OCI-LY3 (cell line): ENCODE data around the gene MYO5B.

ENCODE experiments used
- H2AFZ ChIP-seq: fragments of 200-600, 300-600 bp; shearing (Covaris generic); 2 replicates; pipeline ENCODE4 v1.6.0; 2014; ENCODE audit warnings: antibody characterized with exemption, low read depth, low read length
- H3K27ac ChIP-seq: fragments of 200-600, 300-600 bp; sonication (generic); 2 replicates; pipeline ENCODE4 v1.5.1; 2014; ENCODE audit warnings: mild to moderate bottlenecking, low read length, moderate library complexity, mixed read lengths
- H3K27me3 ChIP-seq: fragments of 200-600, 300-600 bp; sonication (generic); 2 replicates; pipeline ENCODE4 v1.6.1; 2014; ENCODE audit warnings: low read depth, low read length, mixed read lengths
- H3K36me3 ChIP-seq: fragments of 200-600, 300-600 bp; sonication (generic); replicated peaks from 2 replicates; pipeline ENCODE3; 2014; ENCODE audit warnings: low read depth, low read length, mixed read lengths
- H3K4me1 ChIP-seq: fragments of 300-600, 200-600 bp; sonication (generic); 2 replicates; pipeline ENCODE4 v1.6.1; 2014; ENCODE audit warnings: low read length, mixed read lengths
- H3K4me2 ChIP-seq: fragments of 200-600, 300-600 bp; sonication (generic); 2 replicates; pipeline ENCODE4 v1.6.1; 2014; ENCODE audit warnings: low read length, mixed read lengths
- H3K4me3 ChIP-seq: fragments of 300-600, 200-600 bp; sonication (generic); 2 replicates; pipeline ENCODE4 v1.5.1; 2014; ENCODE audit warnings: antibody characterized with exemption, mild to moderate bottlenecking, low read length, moderate library complexity
- H3K79me2 ChIP-seq: fragments of 300-600, 200-600 bp; shearing (Covaris generic); 2 replicates; pipeline ENCODE4 v1.6.1; 2014; ENCODE audit warnings: mild to moderate bottlenecking, low read length, mixed read lengths
- H3K9ac ChIP-seq: fragments of 300-600, 200-600 bp; shearing (Covaris generic); 2 replicates; pipeline ENCODE4 v1.6.0; 2014; ENCODE audit warnings: mild to moderate bottlenecking, low read length, moderate library complexity
- H3K9me3 ChIP-seq: fragments of 200-600, 300-600 bp; shearing (Covaris generic); 2 replicates; pipeline ENCODE4 v1.6.1; 2014; ENCODE audit warnings: low read length, mixed read lengths; ENCODE audit not compliant: insufficient read depth
- H4K20me1 ChIP-seq: fragments of 200-600, 300-600 bp; sonication (generic); 2 replicates; pipeline ENCODE4 v1.6.1; 2016; ENCODE audit warnings: low read length, mixed read lengths; ENCODE audit not compliant: insufficient read depth
- CTCF ChIP-seq: fragments of 200-600, 300-600 bp; sonication (generic); IDR thresholded peaks from 2 replicates; pipeline ENCODE4 v1.5.1; 2014; ENCODE audit warnings: antibody characterized with exemption, low read length, low read depth
- EZH2phosphoT487 ChIP-seq: fragments of 200-600 bp; shearing (Covaris generic); IDR thresholded peaks from 2 replicates; pipeline ENCODE4 v1.6.1; 2018; ENCODE audit warnings: antibody characterized with exemption, mixed run types, low read depth

The MYO5B gene

GRCh38 chr18:49955263-49955662 is 239.7 kb downstream of the MYO5B start:
- no peak overlapping the region for H3K4me3 ChIP-seq
- H3K9me3 ChIP-seq = no peaks in the 10 kb centered on the region
- no peak overlapping the region for H3K9ac ChIP-seq
- no peaks in the 10 kb centered on the region for H3K79me2 ChIP-seq
- TF ChIP-seq EZH2phosphoT487 = no peak
- TF ChIP-seq CTCF = no peak
- no peak overlapping the region for H2AFZ ChIP-seq
- no peak overlapping the region for H3K4me2 ChIP-seq
- H3K27ac ChIP-seq = no peak overlapping the region
- peaks cover 5% of the 10 kb centered on the region; the same call in 1 of the 2 replicates for H3K4me1 ChIP-seq
- H3K27me3 ChIP-seq = peaks cover 50% of the 10 kb centered on the region
- no peaks in the 10 kb centered on the region for H3K36me3 ChIP-seq
- H4K20me1 ChIP-seq = no peaks in the 10 kb centered on the region

DNA sequence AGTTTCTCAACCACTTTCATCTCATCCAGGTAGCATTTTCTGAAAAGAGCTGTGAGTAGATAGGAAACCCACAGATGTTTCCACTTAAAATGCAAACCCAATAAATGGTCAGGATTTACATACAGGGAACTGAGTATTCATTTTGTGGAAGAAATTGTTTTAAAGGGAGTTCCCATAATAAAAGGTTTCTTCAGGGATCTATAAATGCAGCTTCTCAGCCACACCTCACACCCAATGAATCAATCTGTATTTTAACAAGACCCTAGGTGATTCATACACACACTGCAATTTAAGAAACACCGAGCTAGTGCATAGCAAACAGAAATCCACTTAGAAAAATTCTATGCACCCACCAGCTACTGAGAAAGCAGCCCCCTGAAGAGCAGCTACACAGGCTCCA is 241.6 kb downstream of the MYO5B start:
- no peaks in the 10 kb centered on the region for H3K9me3 ChIP-seq
- no peak overlapping the region for H3K27ac ChIP-seq
- peaks cover 4% of the 10 kb centered on the region; the same call in 1 of the 2 replicates for H3K4me1 ChIP-seq
- no peak overlapping the region for H3K4me2 ChIP-seq
- TF ChIP-seq CTCF (no peak), EZH2phosphoT487 (no peak)
- H3K27me3 ChIP-seq = peaks cover 66% of the 10 kb centered on the region
- no peaks in the 10 kb centered on the region for H3K36me3 ChIP-seq
- H3K79me2 ChIP-seq = no peaks in the 10 kb centered on the region
- no peak overlapping the region for H2AFZ ChIP-seq
- H3K4me3 ChIP-seq = no peak overlapping the region
- no peaks in the 10 kb centered on the region for H4K20me1 ChIP-seq
- H3K9ac ChIP-seq = no peak overlapping the region

- H4K20me1 ChIP-seq = no peaks in the 10 kb centered on the region
- H3K27me3 ChIP-seq = peaks cover 72% of the 10 kb centered on the region
- no peaks in the 10 kb centered on the region for H3K79me2 ChIP-seq
- no peak overlapping the region for H3K4me3 ChIP-seq
- H3K36me3 ChIP-seq = no peaks in the 10 kb centered on the region
- H3K27ac ChIP-seq = no peak overlapping the region
- no peak overlapping the region for H3K4me2 ChIP-seq
- H3K9ac ChIP-seq = no peak overlapping the region
- H3K4me1 ChIP-seq = peaks cover 4% of the 10 kb centered on the region; the same call in 1 of the 2 replicates
- H3K9me3 ChIP-seq = no peaks in the 10 kb centered on the region
- no peak for TF ChIP-seq CTCF
- no peak for TF ChIP-seq EZH2phosphoT487
- H2AFZ ChIP-seq = no peak overlapping the region
Observed at GRCh38 chr18:49949951-49950395, 245.0 kb downstream of the MYO5B start.

GRCh38 chr18:49948975-49949374 is 246.0 kb downstream of the MYO5B start:
- no peak for TF ChIP-seq EZH2phosphoT487
- no peak for TF ChIP-seq CTCF
- Histone ChIP-seq H3K4me1 (peaks cover 4% of the 10 kb centered on the region; the same call in 1 of the 2 replicates), H3K4me3 (no peak overlapping the region), H3K79me2 (no peaks in the 10 kb centered on the region), H3K27me3 (peaks cover 64% of the 10 kb centered on the region), H3K9ac (no peak overlapping the region), H3K9me3 (no peaks in the 10 kb centered on the region), H3K27ac (no peak overlapping the region), H2AFZ (no peak overlapping the region), H3K36me3 (no peaks in the 10 kb centered on the region), H3K4me2 (no peak overlapping the region), H4K20me1 (no peaks in the 10 kb centered on the region)
